Activated T-cell treated with anti-CD3 and anti-CD28 coated beads, Interleukin-2, amount 50 U/mL, for 4 hours (primary cell): ENCODE measurements around the gene RARRES1. TPM values are rescaled to one million over a fixed set of nuclear protein-coding genes. Genes with fewer than 3 reads are reported as not detected.
A peak's percentile ranks its signal among the peaks of the same experiment; 100 is the strongest.

Experiments
- ATAC-seq, 2 donors: fragments of 200-7000 bp; cut with Tn5 transposase; one replicate each; pipeline ENCODE4 v1.10.0; 2021
- DNase-seq: peaks from one replicate; pipeline ENCODE4 v3.0.0-alpha.2; 2020
- H3K27me3 Mint-ChIP-seq: one replicate; pipeline ENCODE4 v1.8.0; 2021; ENCODE audit warnings: low read depth, mixed read lengths
- H3K36me3 Mint-ChIP-seq: one replicate; pipeline ENCODE4 v1.8.0; 2022; ENCODE audit warnings: mixed read lengths; ENCODE audit not compliant: insufficient read depth
- H3K4me1 Mint-ChIP-seq: one replicate; pipeline ENCODE4 v1.8.0; 2021; ENCODE audit warnings: low read depth, mixed read lengths
- H3K4me3 Mint-ChIP-seq: one replicate; pipeline ENCODE4 v1.8.0; 2021; ENCODE audit warnings: mild to moderate bottlenecking, moderate library complexity, mixed read lengths
- H3K9me3 Mint-ChIP-seq: one replicate; pipeline ENCODE4 v1.8.0; 2021; ENCODE audit warnings: mixed read lengths
- total RNA-seq, 3 donors: library from RNA; stranded (reverse); gene quantifications; one replicate each; pipeline ENCODE4 v1.2.1, GENCODE V29; 2021

Gene RARRES1
- total RNA-seq, 3 donors from 2014 or later = not detected

GRCh38 chr3:158733656-158734055 is 1.4 kb upstream of the RARRES1 start:
- ATAC-seq (no peak), DNase-seq (no peak)
- Mint-ChIP-seq H3K36me3 (peaks cover 7% of the 10 kb centered on the region), H3K4me1 (peaks cover 4% of the 10 kb centered on the region), H3K9me3 (peaks cover 8% of the 10 kb centered on the region), H3K27me3 (peaks cover 2% of the 10 kb centered on the region), H3K4me3 (no peak overlapping the region)

DNA sequence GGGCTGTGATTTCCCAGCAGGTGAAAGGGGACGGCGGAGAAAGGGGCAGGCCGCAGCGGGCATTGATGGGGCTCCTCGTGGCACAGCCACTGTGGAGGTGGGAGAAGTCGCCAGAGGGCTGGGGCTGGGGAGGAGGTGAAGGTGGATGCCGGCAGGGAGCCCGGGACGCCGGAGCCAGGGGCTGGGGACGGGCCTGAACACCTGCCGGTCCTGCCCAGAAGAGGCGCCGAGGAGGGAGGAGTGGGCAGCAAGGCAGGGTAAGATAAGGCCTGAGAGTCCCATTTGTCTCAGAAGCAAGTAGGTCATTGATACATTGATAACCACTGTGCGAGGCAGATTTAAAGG is 571 bp upstream of the RARRES1 start:
- DNase-seq (no peak), ATAC-seq (no peak)
- no peak overlapping the region for H3K4me3 Mint-ChIP-seq
- H3K9me3 Mint-ChIP-seq = peaks cover 8% of the 10 kb centered on the region
- H3K4me1 Mint-ChIP-seq = peaks cover 9% of the 10 kb centered on the region
- peaks cover 2% of the 10 kb centered on the region for H3K27me3 Mint-ChIP-seq
- peaks cover 7% of the 10 kb centered on the region for H3K36me3 Mint-ChIP-seq

DNA sequence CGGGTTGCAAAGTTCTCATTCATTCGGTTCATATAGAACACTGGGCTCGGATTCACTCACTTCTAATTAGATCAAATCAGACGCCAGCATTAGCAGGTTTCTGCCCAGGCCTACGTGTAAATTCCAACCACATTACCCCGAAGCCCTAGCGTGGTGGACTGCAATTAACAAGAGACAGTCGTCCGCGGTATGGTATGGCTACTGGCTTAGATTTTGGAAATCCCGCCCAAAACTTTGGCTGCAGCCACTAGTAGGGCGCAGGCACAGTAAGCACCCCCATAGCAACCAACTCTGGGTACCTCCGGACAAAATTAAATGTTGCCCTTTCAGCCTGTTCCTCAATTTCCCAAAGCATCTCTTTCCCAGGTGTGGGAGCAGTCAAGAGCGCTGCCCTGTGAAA is 771 bp downstream of the RARRES1 start:
- peaks cover 7% of the 10 kb centered on the region for H3K36me3 Mint-ChIP-seq
- DNase-seq = no peak
- no peak for ATAC-seq
- peaks cover 8% of the 10 kb centered on the region for H3K9me3 Mint-ChIP-seq
- H3K27me3 Mint-ChIP-seq = peaks cover 2% of the 10 kb centered on the region
- peak overlapping the region; percentile 43 for H3K4me3 Mint-ChIP-seq
- H3K4me1 Mint-ChIP-seq = peaks cover 12% of the 10 kb centered on the region

DNA sequence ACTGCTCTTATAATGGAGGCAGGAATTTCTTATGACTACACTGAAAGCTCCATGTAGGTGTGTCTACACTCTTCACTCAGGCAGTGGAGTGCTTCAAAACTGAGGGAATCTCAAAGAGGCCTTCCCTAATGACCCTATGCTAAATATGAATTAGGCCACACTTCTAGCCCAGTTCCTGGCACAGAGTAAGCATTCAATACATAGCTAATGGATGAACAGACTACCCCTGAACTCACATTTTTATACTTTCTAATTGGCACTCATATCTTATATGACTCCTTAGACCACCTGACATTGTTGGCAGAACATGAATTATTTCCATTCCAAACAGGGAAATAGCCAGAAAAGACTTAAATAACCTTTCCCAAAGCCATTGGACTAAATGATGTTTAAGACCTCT is 3.4 kb downstream of the RARRES1 start:
- Mint-ChIP-seq H3K36me3 (peaks cover 5% of the 10 kb centered on the region), H3K27me3 (peaks cover 2% of the 10 kb centered on the region), H3K4me3 (no peak overlapping the region), H3K9me3 (no peaks in the 10 kb centered on the region), H3K4me1 (peaks cover 19% of the 10 kb centered on the region)
- ATAC-seq (no peak), DNase-seq (no peak)

DNA sequence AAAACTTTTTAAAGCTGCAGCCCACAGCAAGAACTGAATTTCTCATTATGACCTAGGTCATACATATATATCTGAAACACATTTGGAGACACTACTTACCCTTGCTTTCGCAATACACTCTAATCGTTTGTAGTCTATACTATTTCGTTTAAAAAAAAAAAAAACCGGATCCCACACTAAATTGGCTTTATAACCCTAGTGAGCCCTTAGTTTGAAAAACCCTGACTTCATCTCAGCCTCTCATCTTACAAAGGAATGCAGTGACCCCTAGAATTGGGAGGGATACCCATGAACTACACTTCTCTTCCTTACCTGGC is 4.2 kb downstream of the RARRES1 start:
- Mint-ChIP-seq H3K4me3 (peak overlapping the region; percentile 33), H3K36me3 (peaks cover 3% of the 10 kb centered on the region), H3K4me1 (peaks cover 25% of the 10 kb centered on the region), H3K9me3 (no peaks in the 10 kb centered on the region), H3K27me3 (peaks cover 2% of the 10 kb centered on the region)
- ATAC-seq (no peak), DNase-seq (no peak)

- peak in 1 of 2 donors; percentile 35 for ATAC-seq
- peak overlapping the region; percentile 33 for H3K4me3 Mint-ChIP-seq
Observed at GRCh38 chr3:158727206-158728060, 4.8 kb downstream of the RARRES1 start.

DNA sequence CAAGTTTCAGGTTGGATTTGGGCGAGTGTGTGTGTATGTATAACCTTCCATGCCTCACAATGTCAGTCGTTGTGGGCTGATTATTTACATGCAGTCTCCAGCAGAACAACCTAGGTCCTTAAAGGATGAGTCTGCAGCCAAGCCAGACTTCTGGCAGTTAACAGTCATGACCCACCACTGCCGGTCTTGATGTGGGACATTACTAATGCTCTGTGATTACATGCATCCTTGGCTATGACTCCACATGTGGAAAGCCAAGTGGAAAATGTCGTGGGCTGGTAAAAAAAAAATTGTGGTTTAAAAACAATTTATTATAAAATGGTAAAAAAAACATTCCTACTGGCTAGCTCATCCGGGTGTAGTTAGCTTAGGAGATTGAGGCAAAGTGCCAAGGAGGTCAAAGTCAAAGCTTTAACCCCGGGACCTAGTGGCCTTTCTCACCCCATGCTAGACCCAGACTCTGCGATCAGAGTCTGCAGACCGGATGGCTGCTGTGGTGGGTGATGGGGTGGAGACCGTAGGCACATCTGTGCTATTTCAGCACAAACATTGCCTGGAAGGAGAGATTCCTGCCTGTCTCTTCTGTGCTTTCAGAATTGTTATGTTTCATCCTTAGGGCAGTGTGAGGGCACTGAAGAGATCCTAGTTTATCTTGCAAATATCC is 6.8 kb downstream of the RARRES1 start:
- no peak overlapping the region for H3K4me3 Mint-ChIP-seq
- H3K27me3 Mint-ChIP-seq = peaks cover 2% of the 10 kb centered on the region
- peaks cover 7% of the 10 kb centered on the region for H3K36me3 Mint-ChIP-seq
- ATAC-seq = peak; percentile 55 to 59
- peaks cover 39% of the 10 kb centered on the region for H3K4me1 Mint-ChIP-seq
- DNase-seq = no peak
- no peaks in the 10 kb centered on the region for H3K9me3 Mint-ChIP-seq

More at GRCh38 chr3:158727206-158728060, 4.8 kb downstream of the RARRES1 start:
- Mint-ChIP-seq H3K36me3 (peaks cover 3% of the 10 kb centered on the region), H3K9me3 (no peaks in the 10 kb centered on the region), H3K27me3 (peaks cover 2% of the 10 kb centered on the region), H3K4me1 (peaks cover 29% of the 10 kb centered on the region)
- peak; percentile 29 for DNase-seq

- H3K4me3 Mint-ChIP-seq = no peak overlapping the region
- no peaks in the 10 kb centered on the region for H3K9me3 Mint-ChIP-seq
- peaks cover 7% of the 10 kb centered on the region for H3K36me3 Mint-ChIP-seq
- peaks cover 47% of the 10 kb centered on the region for H3K4me1 Mint-ChIP-seq
- H3K27me3 Mint-ChIP-seq = no peaks in the 10 kb centered on the region
- ATAC-seq (no peak), DNase-seq (no peak)
Observed at GRCh38 chr3:158723991-158724390, 8.3 kb downstream of the RARRES1 start.

- H3K27me3 Mint-ChIP-seq = no peaks in the 10 kb centered on the region
- peaks cover 39% of the 10 kb centered on the region for H3K4me1 Mint-ChIP-seq
- ATAC-seq (no peak), DNase-seq (no peak)
- peaks cover 8% of the 10 kb centered on the region for H3K36me3 Mint-ChIP-seq
- H3K9me3 Mint-ChIP-seq = no peaks in the 10 kb centered on the region
- H3K4me3 Mint-ChIP-seq = no peak overlapping the region
Observed at GRCh38 chr3:158722108-158722507, 10.1 kb downstream of the RARRES1 start.

DNA sequence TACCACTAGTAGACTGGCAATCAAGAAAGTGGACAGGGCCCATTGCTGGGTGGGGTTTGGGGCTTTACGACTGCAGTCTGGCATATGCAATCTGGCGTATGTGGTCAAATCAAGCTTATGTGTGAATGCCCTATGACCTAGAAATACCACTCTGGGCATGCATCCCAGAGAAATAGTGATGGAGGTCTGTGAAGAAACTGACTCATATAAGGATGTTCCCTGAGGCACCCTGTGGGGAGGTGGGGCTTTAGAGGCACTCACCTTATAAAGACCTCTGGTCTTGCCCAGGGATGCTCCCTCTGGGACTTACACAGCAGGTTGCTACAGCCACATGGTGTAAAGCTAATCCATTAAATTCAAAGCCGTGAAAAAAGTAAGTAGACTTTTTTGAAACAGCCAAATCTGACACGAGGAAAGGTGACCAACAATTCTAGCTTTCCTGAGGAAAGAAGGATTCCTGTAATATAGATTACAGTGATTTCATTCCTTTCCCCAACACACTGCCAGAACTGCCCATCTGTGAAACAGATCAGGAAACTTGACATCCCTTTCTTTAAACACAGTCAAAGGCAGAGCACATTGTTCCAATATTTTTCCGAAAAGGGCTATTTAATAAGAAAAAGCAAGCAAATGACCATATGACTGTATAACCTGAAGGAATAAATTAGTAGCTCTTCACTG is 13.6 kb downstream of the RARRES1 start:
- Mint-ChIP-seq H3K4me1 (peaks cover 32% of the 10 kb centered on the region), H3K36me3 (peaks cover 12% of the 10 kb centered on the region), H3K27me3 (no peaks in the 10 kb centered on the region), H3K9me3 (no peaks in the 10 kb centered on the region), H3K4me3 (no peak overlapping the region)
- DNase-seq = no peak
- no peak for ATAC-seq

DNA sequence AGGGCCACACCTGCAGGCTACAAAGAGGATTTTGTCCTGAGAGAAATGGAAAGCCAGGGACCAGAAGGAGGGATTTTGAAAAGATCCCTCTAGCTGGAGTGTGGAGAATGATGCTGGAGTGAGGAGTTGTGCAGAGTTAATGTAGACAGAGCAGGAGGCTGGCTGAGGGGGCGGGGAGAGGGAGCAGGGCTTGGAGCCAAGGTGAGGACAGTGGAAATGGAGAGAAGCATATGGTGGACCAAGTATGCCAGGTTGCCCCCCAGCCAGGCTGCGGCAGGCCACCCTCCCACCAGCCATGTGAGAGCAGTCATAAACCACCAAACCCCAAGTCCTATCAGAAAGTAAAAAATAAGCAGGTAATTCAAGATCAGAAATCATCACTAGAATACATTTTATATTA is 14.7 kb downstream of the RARRES1 start:
- Mint-ChIP-seq H3K36me3 (peaks cover 20% of the 10 kb centered on the region), H3K4me3 (no peak overlapping the region), H3K9me3 (no peaks in the 10 kb centered on the region), H3K27me3 (no peaks in the 10 kb centered on the region), H3K4me1 (peaks cover 27% of the 10 kb centered on the region)
- DNase-seq (no peak), ATAC-seq (no peak)

- H3K27me3 Mint-ChIP-seq = no peaks in the 10 kb centered on the region
- H3K36me3 Mint-ChIP-seq = peaks cover 47% of the 10 kb centered on the region
- DNase-seq = no peak
Observed at GRCh38 chr3:158713094-158713499, 19.2 kb downstream of the RARRES1 start.

GRCh38 chr3:158712443-158712842 is 19.8 kb downstream of the RARRES1 start:
- H3K36me3 Mint-ChIP-seq = peaks cover 48% of the 10 kb centered on the region
- no peak for ATAC-seq

More at GRCh38 chr3:158713094-158713499, 19.2 kb downstream of the RARRES1 start:
- H3K9me3 Mint-ChIP-seq = no peaks in the 10 kb centered on the region
- no peak for ATAC-seq
- no peak overlapping the region for H3K4me3 Mint-ChIP-seq
- peaks cover 7% of the 10 kb centered on the region for H3K4me1 Mint-ChIP-seq

DNA sequence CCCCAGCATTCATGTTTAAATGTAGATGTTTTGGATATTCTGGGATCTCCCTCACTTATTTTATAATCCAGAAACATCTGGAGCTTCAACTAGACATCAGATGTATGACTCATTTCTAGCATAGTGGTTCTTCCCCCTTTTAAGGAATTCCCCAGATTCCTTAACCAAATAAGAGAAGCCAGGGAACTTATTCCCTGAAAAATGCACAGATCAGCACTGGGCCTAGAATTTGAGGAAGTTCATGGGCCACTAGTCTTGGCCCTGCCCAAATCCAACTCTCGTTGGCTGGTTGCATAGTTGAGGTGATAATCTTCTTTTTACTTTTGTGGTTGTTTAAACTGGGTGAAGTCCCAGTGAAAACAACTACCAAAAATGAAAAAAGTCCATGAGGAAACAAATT is 20.4 kb downstream of the RARRES1 start:
- ATAC-seq (no peak), DNase-seq (no peak)
- Mint-ChIP-seq H3K36me3 (peaks cover 49% of the 10 kb centered on the region), H3K4me3 (no peak overlapping the region), H3K9me3 (no peaks in the 10 kb centered on the region), H3K27me3 (no peaks in the 10 kb centered on the region), H3K4me1 (peaks cover 7% of the 10 kb centered on the region)

More at GRCh38 chr3:158712443-158712842, 19.8 kb downstream of the RARRES1 start:
- Mint-ChIP-seq H3K27me3 (no peaks in the 10 kb centered on the region), H3K9me3 (no peaks in the 10 kb centered on the region), H3K4me1 (peaks cover 7% of the 10 kb centered on the region), H3K4me3 (no peak overlapping the region)
- DNase-seq = no peak
